GM18517 (cell line): ENCODE results near the gene ATP9B.
A peak's percentile ranks its signal among the peaks of the same experiment; 100 is the strongest.
"Not testable (repeated sequence)": the region's sequence is repeated elsewhere in the genome, so short reads cannot be mapped to it uniquely, and the experiment has no call there.

Experiments used
- ATAC-seq: cut with Tn5 transposase; IDR thresholded peaks from one replicate; pipeline ENCODE4 v1.9.1; 2021; ENCODE audit warnings: mild to moderate bottlenecking, moderate library complexity; ENCODE audit not compliant: unreplicated experiment

Gene ATP9B

GRCh38 chr18:79275461-79275860 is 206.3 kb downstream of the ATP9B start:
- peak; percentile 28 for ATAC-seq

GRCh38 chr18:79275992-79276391 is 206.8 kb downstream of the ATP9B start:
- peak; percentile 61 for ATAC-seq

GRCh38 chr18:79278896-79279295 is 209.7 kb downstream of the ATP9B start:
- no peak for ATAC-seq

DNA sequence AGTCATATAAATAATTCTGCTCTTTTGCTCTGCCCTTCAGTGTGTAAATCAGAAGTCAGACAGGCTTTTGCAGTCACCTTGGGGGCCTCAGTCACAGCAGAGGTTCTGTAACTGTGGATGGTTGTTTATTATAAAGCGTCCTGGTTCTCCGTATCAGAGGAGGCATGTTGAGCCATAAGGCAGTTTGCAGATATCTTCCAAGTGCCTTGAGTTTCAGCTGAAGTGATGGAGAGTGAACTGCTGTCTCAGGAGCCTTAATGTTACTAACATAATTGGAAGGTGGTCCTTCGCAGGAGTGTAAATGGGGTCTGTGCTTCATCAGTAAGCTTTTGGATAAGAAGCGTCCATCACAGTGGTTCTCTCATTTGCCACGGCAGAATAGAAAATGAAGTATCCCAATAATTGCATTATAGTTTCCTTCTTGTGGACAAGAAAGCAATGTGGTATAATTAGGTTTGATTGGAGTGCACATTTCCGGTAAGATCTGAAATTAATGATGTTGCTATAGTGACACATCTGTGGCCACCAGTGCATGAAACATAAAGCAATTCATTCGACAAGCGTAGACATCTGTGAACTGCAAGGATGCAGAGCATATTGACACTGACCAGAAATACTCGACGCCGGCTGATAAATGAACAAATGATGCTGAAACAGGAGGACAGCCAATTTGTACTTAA is 214.1 kb downstream of the ATP9B start:
- ATAC-seq, result no peak

- no peak for ATAC-seq
These were observed 214.7 kb downstream of the ATP9B start for GRCh38 chr18:79283929-79284328.

DNA sequence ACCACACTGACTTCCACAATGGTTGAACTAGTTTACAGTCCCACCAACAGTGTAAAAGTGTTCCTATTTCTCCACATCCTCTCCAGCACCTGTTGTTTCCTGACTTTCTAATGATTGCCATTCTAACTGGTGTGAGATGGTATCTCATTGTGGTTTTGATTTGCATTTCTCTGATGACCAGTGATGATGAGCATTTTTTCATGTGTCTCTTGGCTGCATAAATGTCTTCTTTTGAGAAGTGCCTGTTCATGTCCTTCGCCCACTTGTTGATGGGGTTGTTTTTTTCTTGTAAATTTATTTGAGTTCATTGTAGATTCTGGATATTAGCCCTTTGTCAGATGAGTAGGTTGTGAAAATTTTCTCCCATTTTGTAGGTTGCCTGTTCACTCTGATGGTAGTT is 216.0 kb downstream of the ATP9B start:
- not testable (repeated sequence) for ATAC-seq

GRCh38 chr18:79290409-79290808 is 221.2 kb downstream of the ATP9B start:
- ATAC-seq, result not testable (repeated sequence)

DNA sequence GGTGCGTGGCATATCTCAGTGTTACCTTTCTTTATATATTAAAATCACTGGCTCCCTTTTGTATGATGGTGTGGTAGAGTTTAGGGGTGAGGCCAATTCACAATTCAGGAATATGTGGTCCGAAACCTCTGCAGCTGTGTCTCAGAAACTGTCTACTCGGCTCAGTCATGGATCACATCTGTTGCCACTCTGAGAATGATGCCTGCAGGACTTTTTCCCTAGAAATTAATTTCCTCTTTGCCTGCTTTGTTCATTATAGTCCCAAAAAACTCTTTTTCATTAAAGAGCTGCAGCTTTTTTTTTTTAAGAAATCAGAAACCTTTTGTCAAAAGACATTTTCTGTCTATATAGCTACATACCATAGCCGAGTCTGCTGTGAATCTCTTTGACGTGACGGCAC is 221.7 kb downstream of the ATP9B start:
- no peak for ATAC-seq

DNA sequence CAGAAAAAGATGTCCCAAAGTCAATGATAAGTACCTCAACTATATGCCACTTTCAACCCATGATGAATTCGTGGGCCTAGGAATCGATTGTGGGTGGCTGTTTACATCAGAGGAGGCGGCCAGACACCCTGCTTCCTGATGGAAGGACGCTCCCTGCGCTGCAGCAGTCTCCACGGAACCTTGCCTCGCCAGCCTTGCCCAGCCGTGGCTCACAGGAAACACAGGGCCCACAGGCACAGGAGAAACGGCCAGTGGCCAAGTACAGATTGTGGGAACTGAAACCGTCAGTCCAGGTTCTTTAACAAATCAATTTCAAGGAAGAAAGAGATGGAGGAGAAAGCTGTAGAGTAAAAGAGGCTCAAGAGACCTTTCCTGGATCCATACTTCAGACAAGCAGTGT is 225.0 kb downstream of the ATP9B start:
- no peak for ATAC-seq

GRCh38 chr18:79299272-79299671 is 230.1 kb downstream of the ATP9B start:
- ATAC-seq, result no peak

GRCh38 chr18:79299711-79300110 is 230.5 kb downstream of the ATP9B start:
- no peak for ATAC-seq

DNA sequence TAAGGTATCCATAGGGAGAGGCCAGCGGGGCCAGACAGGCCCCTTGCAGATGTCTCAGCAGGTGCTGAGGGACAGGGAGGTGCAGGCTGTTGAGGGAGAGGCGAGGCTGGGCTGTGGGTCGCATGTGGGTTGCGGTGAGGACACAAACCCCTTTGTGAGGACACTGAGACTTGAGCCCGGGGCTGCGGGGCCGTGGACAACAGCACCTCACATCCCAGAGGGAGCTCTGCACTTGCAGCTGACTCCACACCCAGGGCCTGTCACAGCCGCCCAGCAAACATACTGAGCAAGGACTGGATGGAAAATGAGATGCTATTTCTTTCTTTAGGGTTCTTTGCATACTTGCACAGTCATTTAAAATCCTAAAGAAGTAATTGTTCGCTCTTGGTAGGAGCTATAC is 231.2 kb downstream of the ATP9B start:
- ATAC-seq, result no peak

- no peak for ATAC-seq
These were observed 232.9 kb downstream of the ATP9B start for GRCh38 chr18:79302120-79302519.

GRCh38 chr18:79305911-79306310 is 236.7 kb downstream of the ATP9B start:
- ATAC-seq, result no peak

DNA sequence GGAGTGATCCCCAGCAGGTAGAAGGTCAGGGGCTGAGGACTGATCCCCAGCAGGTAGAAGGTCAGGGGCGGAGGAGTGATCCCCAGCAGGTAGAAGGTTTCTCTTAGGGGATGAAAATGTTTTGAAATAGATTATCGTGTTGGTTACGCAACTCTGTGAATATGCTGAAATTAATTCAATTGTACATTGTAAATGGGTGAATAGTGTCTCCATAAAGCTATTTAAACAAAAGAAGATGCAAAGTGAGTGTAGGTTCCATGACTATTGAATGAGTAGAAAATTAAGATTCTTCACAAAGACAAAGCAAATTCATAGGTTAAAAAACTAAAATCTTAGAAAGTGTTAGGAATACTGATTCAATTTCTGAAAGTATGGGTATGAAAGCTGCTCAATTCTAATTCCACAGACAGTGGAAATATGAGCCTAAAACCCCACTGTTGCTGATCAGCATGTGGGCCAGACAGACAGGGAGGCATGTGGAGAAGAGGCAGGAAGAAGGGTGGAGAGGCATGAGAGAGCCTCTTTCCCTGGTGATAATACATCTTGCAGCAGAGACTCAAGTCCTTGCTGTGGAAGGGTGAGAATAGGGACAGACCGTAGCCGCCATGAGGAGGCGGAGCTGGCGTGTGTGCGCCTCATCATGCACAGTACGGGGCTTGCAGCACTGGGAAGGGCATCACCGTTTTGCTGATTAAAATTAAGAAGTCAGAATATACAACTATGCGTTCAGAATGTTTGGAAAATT is 240.6 kb downstream of the ATP9B start:
- ATAC-seq, result no peak

DNA sequence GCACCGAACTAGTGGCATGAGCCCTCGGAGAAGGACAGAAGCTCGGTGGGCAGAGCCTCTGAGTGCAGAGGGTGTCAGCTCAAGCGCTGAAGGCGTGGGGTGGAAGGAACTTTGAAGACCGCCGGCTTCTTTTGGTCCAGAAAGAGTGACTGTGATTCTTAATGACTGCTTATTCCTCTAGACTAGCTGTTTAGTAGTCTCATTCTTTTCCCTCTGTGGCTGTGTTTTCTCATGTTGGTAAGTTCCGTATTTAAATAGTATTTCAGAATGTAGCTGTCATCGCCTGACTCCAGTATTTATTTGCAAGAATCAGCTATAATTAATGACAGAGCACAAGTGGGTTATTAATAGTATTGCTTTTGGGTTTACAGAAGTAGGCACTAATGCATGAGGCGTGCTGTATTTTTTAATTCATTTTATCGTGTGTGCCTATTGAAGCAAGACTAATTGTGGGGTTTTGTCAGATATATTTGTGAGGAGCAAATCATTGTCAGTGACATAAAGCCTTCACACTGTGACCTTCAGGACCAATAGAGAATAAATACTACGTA is 245.7 kb downstream of the ATP9B start:
- no peak for ATAC-seq

DNA sequence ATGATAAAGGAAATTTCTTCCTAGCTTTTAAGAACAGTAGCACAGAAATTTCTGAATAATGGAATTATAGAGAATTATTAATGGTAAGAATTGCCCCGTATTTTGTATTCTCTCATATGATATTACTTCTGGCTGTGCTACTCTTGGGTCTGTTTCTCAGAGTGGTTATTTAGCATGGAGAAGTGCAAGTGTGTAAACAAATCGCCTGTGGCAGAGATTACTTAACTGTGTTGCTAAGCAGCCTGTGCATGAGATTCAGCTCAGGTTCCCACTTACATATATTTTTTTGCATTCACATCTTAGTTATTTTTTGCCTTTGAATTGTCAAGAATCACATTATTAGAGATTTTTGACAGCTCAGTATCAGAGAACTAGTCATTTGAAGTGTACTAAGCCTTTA is 246.4 kb downstream of the ATP9B start:
- no peak for ATAC-seq

DNA sequence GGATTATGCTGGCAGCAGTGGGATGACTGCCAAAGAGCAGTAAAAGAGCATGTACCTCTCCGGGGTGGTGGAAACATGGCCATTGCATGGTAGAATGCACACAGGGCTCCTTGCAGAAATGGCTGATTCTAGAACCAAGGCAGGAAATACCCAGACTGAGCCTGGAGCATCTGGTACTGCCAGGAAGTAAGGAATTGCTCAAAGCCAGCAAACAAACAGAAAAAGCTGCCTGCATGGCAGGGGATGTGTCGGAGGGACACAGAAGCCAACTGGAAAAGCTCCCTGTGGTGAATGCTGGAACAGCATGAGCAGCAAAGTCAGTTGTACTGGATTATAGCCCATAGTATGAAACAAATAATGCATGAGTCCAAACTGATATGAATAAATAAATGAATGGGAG is 248.5 kb downstream of the ATP9B start:
- no peak for ATAC-seq

DNA sequence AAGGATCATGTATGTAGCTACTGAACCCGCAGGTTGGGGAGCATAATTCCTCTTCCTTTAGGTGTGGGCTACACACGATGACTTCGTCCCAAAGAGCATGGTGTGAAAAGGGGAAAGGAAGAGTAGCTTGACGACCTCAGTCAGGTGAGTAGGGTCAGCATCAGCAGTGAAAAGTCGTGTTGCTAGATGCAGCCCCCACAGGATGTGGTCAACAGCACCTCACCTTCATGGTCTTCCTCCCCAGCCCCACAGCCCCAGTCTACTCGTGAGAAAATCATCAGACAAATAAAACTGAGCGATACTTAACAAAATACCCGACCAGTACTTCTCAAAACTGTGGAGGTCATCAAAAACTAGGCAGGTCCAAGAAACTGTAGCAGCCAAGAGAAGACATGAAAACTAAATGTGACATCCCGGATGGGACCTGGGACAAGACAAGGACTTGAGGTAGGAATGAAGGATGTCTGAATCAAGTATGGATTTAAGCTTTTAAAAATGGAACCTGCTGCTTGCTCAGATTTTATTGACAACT is 249.0 kb downstream of the ATP9B start:
- ATAC-seq, result no peak

- ATAC-seq, result no peak
These were observed 251.1 kb downstream of the ATP9B start for GRCh38 chr18:79320216-79320850.

DNA sequence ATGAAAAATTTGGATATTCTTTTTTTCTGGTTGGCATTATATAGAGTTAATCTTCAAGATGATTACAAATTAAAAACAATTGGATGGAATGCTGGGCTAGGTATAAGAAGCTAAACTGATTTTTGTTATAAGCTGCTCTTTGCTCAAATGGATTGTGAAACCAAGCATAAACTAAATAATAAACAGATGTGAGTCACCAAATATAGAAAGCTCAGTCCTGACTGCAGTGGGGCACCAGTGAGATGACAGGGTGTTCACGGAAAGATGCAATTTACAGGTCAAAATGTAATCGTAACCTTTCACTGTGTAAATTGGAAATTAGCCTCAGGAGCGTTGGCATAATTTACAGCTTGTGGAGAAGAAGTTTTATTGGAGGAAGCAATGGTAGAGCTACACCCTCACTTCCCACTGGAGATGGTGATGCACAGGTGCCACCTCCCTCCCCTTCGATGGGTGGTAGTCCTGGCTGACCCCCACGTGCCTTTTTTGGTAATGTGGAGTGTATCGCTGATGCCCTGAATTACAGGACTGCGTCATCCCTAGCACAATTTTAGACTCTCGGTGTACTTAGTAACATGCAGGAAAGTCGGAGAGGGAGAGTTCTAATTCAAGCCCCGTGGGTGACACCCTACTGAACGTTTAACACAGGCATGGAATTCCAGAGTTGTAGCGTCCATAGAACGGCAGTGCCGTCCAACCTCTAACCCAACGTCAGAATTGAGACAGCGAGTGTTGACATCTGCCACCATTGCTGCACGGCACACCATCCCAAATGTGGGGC is 252.6 kb downstream of the ATP9B start:
- no peak for ATAC-seq
